HepG2 (cell line): ENCODE results near the gene PTMA. TPM values are rescaled to one million over a fixed set of nuclear protein-coding genes. Genes with fewer than 3 reads are reported as not detected.

Experiments used
- DMAP1 ChIP-seq: IDR thresholded peaks from 2 replicates; pipeline ENCODE4 v1.6.1; 2016
- EEA1 ChIP-seq: sonication (generic); formaldehyde crosslinking; IDR thresholded peaks from 2 replicates; pipeline ENCODE4 v1.5.1; 2020; ENCODE audit warnings: mild to moderate bottlenecking, missing genetic modification reagents, borderline replicate concordance
- ELF4 ChIP-seq: sonication (generic); formaldehyde crosslinking; IDR thresholded peaks from 2 replicates; pipeline ENCODE4 v1.5.0; 2020; ENCODE audit warnings: missing genetic modification reagents, mild to moderate bottlenecking, moderate library complexity, borderline replicate concordance
- FUBP1 ChIP-seq: sonication (generic); formaldehyde crosslinking; IDR thresholded peaks from 2 replicates; pipeline ENCODE4 v1.5.1; 2020; ENCODE audit warnings: missing genetic modification reagents, mild to moderate bottlenecking, borderline replicate concordance
- GLMP ChIP-seq: sonication (generic); formaldehyde crosslinking; IDR thresholded peaks from 2 replicates; pipeline ENCODE4 v1.9.0; 2021; ENCODE audit warnings: missing genetic modification reagents, mild to moderate bottlenecking, borderline replicate concordance
- HNRNPL ChIP-seq: fragments of 200-400 bp; formaldehyde crosslinking; IDR thresholded peaks from 2 replicates; pipeline ENCODE4 v1.6.1; 2017; ENCODE audit warnings: mild to moderate bottlenecking, low read depth, low read length
- HNRNPLL ChIP-seq: fragments of 200-400 bp; formaldehyde crosslinking; IDR thresholded peaks from 2 replicates; pipeline ENCODE4 v1.6.1; 2017; ENCODE audit warnings: mild to moderate bottlenecking, low read depth, low read length; ENCODE audit not compliant: poor library complexity, severe bottlenecking
- HOXA7 ChIP-seq: sonication (generic); formaldehyde crosslinking; IDR thresholded peaks from 2 replicates; pipeline ENCODE4 v1.8.1; 2022; ENCODE audit warnings: mild to moderate bottlenecking, missing genetic modification reagents, moderate library complexity
- IKZF5 ChIP-seq: IDR thresholded peaks from 2 replicates; pipeline ENCODE4 v1.6.1; 2018; ENCODE audit warnings: missing genetic modification reagents, mild to moderate bottlenecking, missing compliant biosample characterization
- MIER2 ChIP-seq: IDR thresholded peaks from 2 replicates; pipeline ENCODE4 v1.6.1; 2016; ENCODE audit warnings: missing biosample characterization, missing genetic modification reagents
- MIER3 ChIP-seq: IDR thresholded peaks from 2 replicates; pipeline ENCODE4 v1.6.1; 2016; ENCODE audit warnings: missing compliant biosample characterization, borderline replicate concordance
- NKX3-1 ChIP-seq: sonication (generic); formaldehyde crosslinking; IDR thresholded peaks from 2 replicates; pipeline ENCODE4 v1.5.0; 2020; ENCODE audit warnings: missing genetic modification reagents
- PHF8 ChIP-seq: sonication (generic); formaldehyde crosslinking; IDR thresholded peaks from 2 replicates; pipeline ENCODE4 v1.5.0; 2020; ENCODE audit warnings: missing genetic modification reagents
- TEAD3 ChIP-seq: optimal IDR thresholded peaks from 2 replicates; pipeline ENCODE3; 2016; ENCODE audit warnings: borderline replicate concordance
- U2AF1 ChIP-seq: fragments of 200-400 bp; formaldehyde crosslinking; optimal IDR thresholded peaks from 2 replicates; pipeline ENCODE3; 2017; ENCODE audit warnings: mild to moderate bottlenecking, low read depth, low read length
- ZFP1 ChIP-seq: IDR thresholded peaks from 2 replicates; pipeline ENCODE4 v1.6.1; 2016
- ZFP36L2 ChIP-seq: sonication (generic); formaldehyde crosslinking; IDR thresholded peaks from 2 replicates; pipeline ENCODE4 v1.4.0; 2020; ENCODE audit warnings: missing genetic modification reagents
- ZFP82 ChIP-seq: sonication (generic); formaldehyde crosslinking; IDR thresholded peaks from 2 replicates; pipeline ENCODE4 v1.5.1; 2020; ENCODE audit warnings: mild to moderate bottlenecking, missing genetic modification reagents, borderline replicate concordance
- ZNF256 ChIP-seq: sonication (generic); formaldehyde crosslinking; conservative IDR thresholded peaks from 2 replicates; pipeline ENCODE4 v1.4.0; 2020; ENCODE audit warnings: missing genetic modification reagents
- ZNF337 ChIP-seq: sonication (generic); formaldehyde crosslinking; IDR thresholded peaks from 2 replicates; pipeline ENCODE4 v1.5.1; 2020; ENCODE audit warnings: missing genetic modification reagents, low read depth, mild to moderate bottlenecking, borderline replicate concordance
- ZNF354B ChIP-seq: sonication (generic); formaldehyde crosslinking; IDR thresholded peaks from 2 replicates; pipeline ENCODE4 v1.8.0; 2022; ENCODE audit warnings: mild to moderate bottlenecking, missing genetic modification reagents
- ZNF484 ChIP-seq: sonication (generic); formaldehyde crosslinking; IDR thresholded peaks from 2 replicates; pipeline ENCODE4 v1.5.1; 2020; ENCODE audit warnings: mild to moderate bottlenecking, low read depth, missing genetic modification reagents, borderline replicate concordance
- ZNF510 ChIP-seq: sonication (generic); formaldehyde crosslinking; IDR thresholded peaks from 2 replicates; pipeline ENCODE4 v1.4.0; 2020; ENCODE audit warnings: low read depth, mild to moderate bottlenecking, missing genetic modification reagents
- ZNF788 ChIP-seq: sonication (generic); formaldehyde crosslinking; IDR thresholded peaks from 2 replicates; pipeline ENCODE4 v1.5.0; 2020; ENCODE audit warnings: mild to moderate bottlenecking, missing genetic modification reagents, borderline replicate concordance
- polyA plus RNA-seq, 8 experiments: library from polyadenylated mRNA; depleted of rRNA in 3 of 8; stranded (reverse) in 7 of 8; unstranded in 1 of 8; fragments of >200 nt; fragmentation: Illumina TruSeq in 4 of 8; extraction: Trizol in 4 of 8; gene quantifications; 2 replicates each; pipeline versions ENCODE4 v1.2.1 to v1.2.3, GENCODE V29; 2011 to 2016; ENCODE audit warnings: low read depth in 4 of 8, missing spikeins in 1 of 8, mixed read lengths in 1 of 8; ENCODE audit not compliant: insufficient read depth in 1 of 8
- total RNA-seq, 5 experiments: library from RNA; depleted of rRNA; stranded (reverse); fragments of >200 nt; fragmentation: Illumina TruSeq; extraction: Trizol; gene quantifications; 2 replicates each; pipeline ENCODE4 v1.2.3, GENCODE V29; 2016; ENCODE audit warnings: low read depth in 1 of 5
- TF ChIP-seq, protein P1 (sequence below): sonication (generic); formaldehyde crosslinking; IDR thresholded peaks from 2 replicates; pipeline ENCODE4 v1.8.1; 2023; ENCODE audit warnings: mild to moderate bottlenecking, moderate library complexity, missing genetic modification reagents

Gene PTMA
- total and polyA plus RNA-seq, 2 of the 13 experiments (the other 11 are each of a cell fraction or from before 2014, with no cell fraction given): 190 to 1,086 TPM

GRCh38 chr2:231707927-231708772 is at the start of gene PTMA (continued):
- TF ChIP-seq ELF4 (peak; percentile 78; the same call in 1 of the 2 replicates), ZNF510 (CRISPR knock-in tag) (0 out of 2 replicates have a peak, but pooled peaks have one; percentile 78), NKX3-1 (CRISPR knock-in tag) (no peak), GLMP (no peak), IKZF5 (CRISPR knock-in tag) (peak; percentile 79; the same call in 1 of the 2 replicates), FUBP1 (no peak), HNRNPLL (peak; percentile 58), U2AF1 (peak; percentile 18), ZNF256 (CRISPR knock-in tag) (no peak), ZNF484 (CRISPR knock-in tag) (no peak), TEAD3 (CRISPR knock-in tag) (no peak), MIER3 (peak; percentile 33; the same call in 1 of the 2 replicates), ZNF788 (CRISPR knock-in tag) (peak; percentile 86), ZFP36L2 (CRISPR knock-in tag) (no peak), MIER2 (CRISPR knock-in tag) (no peak), EEA1 (CRISPR knock-in tag) (no peak), ZNF337 (CRISPR knock-in tag) (no peak), HNRNPL (no peak; the same call in 1 of the 2 replicates), PHF8 (CRISPR knock-in tag) (0 out of 2 replicates have a peak, but pooled peaks have one; percentile 62), ZFP1 (CRISPR knock-in tag) (no peak; the same call in 1 of the 2 replicates), HOXA7 (no peak; the same call in 1 of the 2 replicates), ZNF354B (CRISPR knock-in tag) (peak; percentile 92; the same call in 1 of the 2 replicates), ZFP82 (peak; percentile 73; the same call in 1 of the 2 replicates), DMAP1 (CRISPR knock-in tag) (peak; percentile 69)
- TF ChIP-seq, protein P1, sequence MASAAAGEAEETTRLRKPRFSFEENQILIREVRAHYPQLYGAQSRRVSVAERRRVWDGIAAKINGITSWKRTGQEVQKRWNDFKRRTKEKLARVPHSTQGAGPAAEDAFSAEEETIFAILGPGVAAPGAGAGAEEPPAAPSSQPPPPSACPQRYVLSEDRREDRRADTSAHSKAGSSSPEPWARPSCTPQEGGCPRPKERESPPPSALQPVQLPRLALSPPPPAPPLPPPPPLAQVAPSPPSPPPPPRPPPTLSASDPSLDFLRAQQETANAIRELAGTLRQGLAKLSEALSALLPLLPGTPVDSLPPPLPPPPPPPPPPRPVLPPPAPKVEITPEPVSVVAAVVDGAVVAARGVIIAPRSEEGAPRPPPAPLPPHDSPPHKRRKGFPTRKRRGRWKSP (CRISPR knock-in tag): peak; percentile 88
